ENCODE measurements around the gene MAGEA1.

DNA sequence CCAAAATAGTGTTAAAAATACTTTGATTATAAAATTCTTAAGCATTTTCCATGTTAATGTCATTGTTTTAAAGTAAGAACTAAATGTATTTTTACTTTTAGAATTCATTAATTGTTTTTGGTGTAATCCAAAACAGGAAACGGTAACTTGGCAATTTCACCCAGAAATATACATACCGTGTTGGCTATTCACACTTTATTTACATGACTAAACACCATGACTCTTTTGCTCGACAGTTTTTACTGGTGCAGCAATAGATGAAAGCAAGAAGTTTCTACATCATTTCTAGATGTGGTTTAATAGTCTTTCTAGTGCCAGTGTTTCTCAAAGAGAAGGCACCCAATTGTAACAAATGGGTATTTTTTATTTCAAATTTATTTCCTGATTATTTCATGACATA, 25.6 kb upstream of the MAGEA1 start:
- no peak for TF ChIP-seq POLR2A (IDR thresholded peaks at IDR 0.05)
- TF ChIP-seq, protein P1, sequence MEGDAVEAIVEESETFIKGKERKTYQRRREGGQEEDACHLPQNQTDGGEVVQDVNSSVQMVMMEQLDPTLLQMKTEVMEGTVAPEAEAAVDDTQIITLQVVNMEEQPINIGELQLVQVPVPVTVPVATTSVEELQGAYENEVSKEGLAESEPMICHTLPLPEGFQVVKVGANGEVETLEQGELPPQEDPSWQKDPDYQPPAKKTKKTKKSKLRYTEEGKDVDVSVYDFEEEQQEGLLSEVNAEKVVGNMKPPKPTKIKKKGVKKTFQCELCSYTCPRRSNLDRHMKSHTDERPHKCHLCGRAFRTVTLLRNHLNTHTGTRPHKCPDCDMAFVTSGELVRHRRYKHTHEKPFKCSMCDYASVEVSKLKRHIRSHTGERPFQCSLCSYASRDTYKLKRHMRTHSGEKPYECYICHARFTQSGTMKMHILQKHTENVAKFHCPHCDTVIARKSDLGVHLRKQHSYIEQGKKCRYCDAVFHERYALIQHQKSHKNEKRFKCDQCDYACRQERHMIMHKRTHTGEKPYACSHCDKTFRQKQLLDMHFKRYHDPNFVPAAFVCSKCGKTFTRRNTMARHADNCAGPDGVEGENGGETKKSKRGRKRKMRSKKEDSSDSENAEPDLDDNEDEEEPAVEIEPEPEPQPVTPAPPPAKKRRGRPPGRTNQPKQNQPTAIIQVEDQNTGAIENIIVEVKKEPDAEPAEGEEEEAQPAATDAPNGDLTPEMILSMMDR (IDR thresholded peaks at IDR 0.05 in 4 of 5, conservative IDR thresholded peaks at IDR 0.05 in 1 of 5), result no peak
